DMS 273 treated with DMSO at 0.1 percent for 48 hours (cell line): ENCODE measurements around the gene CFAP119.

Experiments
- DNase-seq: peaks from one replicate; lab custom pipeline; 2025; lab: John Stamatoyannopoulos, UW

CFAP119 gene

GRCh38 chr16:30710971-30711370 is 50.9 kb downstream of the CFAP119 start:
- no peak for DNase-seq
